ENCODE data around the gene TBX10. TPM values are rescaled to one million over a fixed set of nuclear protein-coding genes. Genes with fewer than 3 reads are reported as not detected.
"Not testable (repeated sequence)": the region's sequence is repeated elsewhere in the genome, so short reads cannot be mapped to it uniquely, and the experiment has no call there.

The TBX10 gene
- polyA plus RNA-seq, 4 donors = not detected

DNA sequence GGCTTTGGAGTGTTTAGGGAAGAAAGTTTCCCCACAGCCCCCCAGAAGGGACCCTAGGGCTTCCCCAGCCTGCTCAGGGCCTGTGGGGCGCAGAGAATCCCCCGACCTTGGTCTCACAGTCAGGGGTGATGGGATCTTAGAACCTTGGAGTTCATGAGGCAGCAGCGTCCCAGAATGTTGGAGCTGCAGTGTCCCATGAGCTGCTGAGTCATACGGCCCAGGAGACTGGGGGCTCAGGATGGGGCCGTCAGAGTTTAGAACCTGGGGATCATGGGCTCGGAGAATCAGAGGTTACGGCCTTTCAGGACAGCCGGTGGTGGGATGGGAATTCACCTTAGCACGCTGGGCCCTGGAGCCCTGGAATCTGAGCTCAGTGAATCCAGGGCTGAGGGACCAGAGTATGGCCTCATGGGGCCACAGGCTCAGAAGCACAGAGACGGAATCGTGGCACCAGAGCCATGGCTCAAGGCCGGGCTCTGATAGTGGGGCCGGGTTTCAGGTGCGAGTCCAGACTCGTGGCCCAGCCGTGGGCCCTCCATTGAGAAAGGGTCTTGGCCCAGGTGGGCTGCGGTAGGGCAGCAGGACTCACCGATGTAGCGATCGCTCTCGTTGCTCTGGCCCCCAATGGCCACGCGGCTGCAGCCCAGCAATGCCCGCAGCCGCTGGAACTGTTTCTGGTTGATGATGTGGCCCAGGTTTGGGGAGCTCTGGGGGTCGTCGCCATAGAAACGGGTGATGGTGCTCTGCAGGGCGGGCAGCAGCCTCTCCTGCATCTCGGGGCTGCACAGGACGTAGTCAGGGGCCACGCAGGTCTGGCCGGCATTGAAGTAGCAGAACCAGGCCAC is 25.4 kb upstream of the TBX10 start:
- DNase-seq (ENCODE audit: low read depth in 4 of 4, low spot score in 3 of 4) = no peak

DNA sequence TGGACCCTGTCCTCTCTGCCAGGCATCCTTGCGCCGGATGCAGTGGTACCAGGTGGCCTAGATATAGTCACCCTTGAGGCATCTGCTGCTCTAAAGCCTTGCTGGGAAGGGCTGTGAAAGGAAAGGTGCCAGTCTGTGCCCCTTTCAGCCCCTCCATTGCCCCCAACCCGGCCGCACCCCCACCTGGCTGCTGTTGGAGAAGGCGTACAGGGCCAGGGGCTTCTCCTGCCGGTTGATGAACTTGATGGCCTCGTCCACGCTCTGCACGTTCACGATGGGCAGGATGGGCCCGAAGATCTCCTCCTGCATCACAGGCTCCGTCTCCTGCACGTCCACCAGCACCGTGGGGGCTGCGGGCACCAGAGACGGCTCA is 24.6 kb upstream of the TBX10 start:
- no peak for DNase-seq (ENCODE audit: low read depth in 4 of 4, low spot score in 3 of 4)

DNA sequence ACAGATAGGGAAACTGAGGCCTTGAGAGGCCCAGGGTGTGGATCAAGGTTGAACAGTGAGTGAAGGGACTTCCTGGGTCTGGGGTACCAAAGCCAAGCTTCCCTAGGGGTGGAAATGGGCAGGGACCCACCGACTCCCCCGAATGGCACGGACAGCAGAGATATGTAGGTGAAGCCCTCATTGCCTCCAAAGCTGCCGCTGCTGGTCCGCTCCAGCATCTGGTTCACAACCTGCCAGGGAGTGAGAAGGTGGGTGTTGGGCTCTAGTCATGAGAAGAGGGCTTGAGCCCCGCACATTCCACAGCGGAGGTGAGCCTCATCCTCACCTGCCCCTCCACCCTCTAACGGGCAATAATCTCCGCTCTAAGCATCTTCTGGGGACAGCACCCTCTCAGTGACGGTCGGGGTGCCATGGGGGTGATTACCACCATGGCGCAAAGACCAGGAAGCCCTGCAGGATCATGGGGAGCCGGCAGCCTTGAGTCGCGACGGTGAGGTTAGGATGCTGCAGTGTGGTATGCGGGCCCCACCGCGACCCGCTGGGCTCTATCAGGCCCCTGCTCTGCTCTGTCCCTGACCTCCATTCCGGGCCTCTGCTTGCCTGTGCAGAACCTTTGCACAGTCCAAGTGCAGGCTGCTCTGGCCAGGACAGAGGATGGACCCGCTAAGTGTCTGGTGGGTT is 24.1 kb upstream of the TBX10 start:
- DNase-seq (ENCODE audit: low read depth in 4 of 4, low spot score in 3 of 4) = no peak

DNA sequence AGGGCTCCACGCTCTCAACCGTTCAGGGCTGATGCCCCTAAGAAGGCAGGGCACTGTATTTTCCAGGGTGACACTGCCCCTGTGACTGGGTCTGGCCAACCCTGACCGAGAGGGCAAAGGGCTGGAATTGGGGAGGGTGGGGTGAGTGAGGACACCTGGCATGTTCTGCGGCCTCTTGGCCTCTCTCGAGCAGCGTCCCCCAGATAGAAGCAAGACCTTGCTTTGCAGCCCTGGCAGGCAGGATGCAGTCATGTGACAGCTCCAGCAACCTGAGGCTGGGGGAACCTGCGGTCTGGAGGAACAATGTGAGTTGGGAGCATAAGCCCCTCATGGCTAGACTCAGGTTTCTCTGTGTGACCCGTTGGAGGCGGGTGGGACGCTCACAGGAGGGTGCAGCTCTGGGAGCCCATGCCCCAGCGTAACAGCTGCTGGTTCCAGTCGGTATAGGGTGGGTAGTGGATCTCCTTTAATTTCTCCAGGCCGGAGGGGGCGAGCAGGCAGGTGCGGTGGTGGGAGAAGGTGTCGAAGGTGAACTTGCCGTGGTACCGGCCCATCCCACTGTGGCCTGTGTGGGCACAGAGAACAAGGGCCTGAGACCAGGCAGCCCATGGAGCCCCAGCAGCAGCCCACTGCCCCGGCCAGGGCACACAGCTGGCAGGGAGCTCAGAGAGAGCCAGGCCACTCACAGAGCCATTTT is 23.4 kb upstream of the TBX10 start:
- no peak for DNase-seq (ENCODE audit: low read depth in 4 of 4, low spot score in 3 of 4)

DNA sequence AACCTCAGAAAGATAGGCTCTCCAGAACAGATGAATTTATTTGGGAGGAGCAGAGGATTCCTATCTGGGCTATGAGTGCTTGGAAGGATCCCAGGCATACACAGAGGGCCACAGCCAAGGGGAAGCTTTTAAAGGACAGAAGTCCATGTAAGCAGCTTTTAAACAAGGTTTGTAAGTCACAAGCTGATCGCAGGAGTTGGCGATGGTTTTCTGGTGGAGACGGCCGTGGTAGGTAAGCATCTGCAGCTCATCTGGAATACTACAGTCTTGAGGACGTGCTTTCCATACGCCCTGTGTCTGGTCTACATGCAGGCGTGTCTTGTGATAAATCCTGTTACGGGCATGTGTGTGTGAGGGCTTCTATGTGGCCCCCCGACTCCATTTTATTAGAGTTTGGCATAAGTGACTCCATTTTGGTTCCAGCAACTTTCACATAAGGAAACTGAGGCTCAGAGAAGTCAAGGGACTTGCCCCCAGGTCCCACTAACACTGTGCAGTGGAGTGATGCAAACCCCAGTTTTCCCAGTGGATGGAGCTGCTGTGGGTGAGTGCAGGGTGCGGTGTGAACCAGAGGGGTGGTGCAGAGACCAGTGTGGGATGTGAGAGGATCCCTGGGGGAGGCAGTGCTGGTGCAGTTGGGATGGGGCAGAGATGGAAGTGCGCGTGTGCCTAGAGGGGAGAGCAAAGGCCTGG is 22.7 kb upstream of the TBX10 start:
- no peak for DNase-seq (ENCODE audit: low read depth in 4 of 4, low spot score in 3 of 4)

DNA sequence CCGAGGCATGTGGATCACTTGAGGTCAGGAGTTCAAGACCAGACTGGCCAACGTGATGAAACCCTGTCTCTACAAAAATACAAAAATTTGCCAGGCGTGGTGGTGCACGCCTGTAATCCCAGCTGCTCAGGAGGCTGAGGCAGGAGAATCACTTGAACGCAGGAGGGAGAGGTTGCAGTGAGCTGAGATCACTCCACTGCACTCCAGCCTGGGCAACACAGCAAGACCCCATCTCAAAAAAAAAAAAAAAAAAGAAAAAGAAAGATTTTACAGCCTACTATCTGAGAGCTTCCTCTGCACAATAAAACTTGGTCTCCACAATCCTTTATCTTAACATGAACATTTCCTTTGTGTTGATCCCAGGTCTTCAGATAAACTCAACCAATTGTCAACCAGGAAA is 21.2 kb upstream of the TBX10 start:
- DNase-seq (ENCODE audit: low read depth in 4 of 4, low spot score in 3 of 4) = not testable (repeated sequence)

DNA sequence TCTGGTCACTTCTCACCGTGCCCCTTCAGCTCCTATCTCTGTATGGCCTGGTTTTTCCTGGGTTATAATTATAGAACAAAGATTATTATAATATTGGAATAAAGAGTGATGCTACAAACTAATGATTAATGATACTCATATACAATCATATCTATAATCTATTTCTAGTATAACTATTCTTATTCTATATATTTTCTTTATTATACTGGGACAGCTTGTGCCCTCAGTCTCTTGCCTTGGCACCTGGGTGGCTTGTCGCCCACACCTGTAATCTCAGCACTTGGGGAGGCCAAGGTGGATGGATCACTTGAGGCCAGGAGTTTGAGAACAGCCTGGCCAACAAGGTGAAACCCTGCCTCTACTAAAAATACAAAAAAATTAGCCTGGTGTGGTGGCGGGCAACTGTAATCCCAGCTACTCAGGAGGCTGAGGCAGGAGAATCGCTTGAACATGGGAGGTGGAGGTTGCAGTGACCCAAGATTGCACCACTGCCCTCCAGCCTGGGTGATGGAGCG is 20.1 kb upstream of the TBX10 start:
- not testable (repeated sequence) for DNase-seq (ENCODE audit: low read depth in 4 of 4, low spot score in 3 of 4)

DNA sequence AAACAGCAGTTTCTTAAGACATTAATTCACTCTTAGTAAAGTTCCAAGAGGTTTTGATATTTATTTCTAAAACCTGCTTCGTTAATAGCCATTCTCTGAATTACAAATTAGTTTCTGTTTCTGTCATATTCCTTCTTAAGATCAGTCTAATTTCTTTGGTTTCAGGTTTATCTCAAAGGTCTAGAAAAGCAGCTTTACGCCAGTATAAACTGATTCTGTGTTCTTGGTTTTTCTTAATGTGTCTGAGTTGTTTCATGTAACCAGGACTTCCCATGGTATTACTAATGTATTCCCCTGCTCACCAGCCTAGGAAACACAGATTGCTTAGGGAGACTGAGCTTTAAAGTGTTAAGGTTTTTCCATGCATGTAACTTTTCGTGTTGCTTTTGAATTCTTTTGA is 17.7 kb upstream of the TBX10 start:
- no peak for DNase-seq (ENCODE audit: low read depth in 4 of 4, low spot score in 3 of 4)

DNA sequence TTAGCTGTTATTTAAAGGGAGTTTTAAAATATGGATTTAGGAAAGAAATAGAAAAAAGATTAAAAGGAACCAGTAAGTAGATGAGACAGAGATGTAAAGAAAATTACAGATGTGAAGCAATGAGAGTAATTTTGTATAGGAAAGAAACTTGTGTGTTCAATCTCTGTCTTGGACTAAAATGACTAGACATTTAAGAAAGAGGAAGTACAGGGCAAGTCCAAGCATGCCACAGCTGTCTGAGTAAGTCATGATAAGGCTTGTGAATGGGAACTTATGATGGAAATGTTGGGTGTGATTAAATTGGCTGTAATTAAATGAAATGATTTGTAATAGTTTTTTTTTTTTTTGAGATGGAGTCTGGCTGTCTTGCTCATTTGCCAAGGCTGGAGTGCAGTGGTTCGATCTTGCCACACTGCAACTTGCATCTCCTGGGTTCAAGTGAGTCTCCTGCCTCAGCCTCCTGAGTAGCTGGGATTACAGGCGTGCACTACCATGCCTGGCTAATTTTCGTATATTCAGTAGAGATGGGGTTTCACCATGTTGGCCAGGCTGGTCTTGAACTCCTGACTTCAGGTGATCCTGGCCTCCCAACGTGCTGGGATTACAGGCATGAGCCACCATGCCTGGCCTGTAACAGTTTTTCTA is 16.8 kb upstream of the TBX10 start:
- no peak for DNase-seq (ENCODE audit: low read depth in 4 of 4, low spot score in 3 of 4)

DNA sequence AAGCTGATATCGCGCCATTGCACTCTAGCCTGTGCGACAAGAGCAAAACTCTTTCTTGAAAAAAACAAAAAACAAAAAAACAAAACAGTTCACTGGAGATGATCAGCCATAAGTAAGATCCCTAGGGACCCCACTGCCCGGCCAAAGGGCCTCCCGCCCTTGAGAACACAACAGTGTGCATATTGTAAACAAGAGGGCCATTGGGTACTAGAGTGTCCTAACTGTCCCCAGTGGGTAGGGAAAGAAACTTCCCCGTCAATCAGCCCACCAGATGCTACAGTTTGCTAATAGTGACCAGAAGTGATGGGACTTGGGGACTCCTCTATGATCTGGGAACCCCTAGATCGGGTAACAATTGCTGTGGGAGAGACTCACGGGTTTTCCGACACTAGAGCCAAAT is 14.7 kb upstream of the TBX10 start:
- no peak for DNase-seq (ENCODE audit: low read depth in 4 of 4, low spot score in 3 of 4)

DNA sequence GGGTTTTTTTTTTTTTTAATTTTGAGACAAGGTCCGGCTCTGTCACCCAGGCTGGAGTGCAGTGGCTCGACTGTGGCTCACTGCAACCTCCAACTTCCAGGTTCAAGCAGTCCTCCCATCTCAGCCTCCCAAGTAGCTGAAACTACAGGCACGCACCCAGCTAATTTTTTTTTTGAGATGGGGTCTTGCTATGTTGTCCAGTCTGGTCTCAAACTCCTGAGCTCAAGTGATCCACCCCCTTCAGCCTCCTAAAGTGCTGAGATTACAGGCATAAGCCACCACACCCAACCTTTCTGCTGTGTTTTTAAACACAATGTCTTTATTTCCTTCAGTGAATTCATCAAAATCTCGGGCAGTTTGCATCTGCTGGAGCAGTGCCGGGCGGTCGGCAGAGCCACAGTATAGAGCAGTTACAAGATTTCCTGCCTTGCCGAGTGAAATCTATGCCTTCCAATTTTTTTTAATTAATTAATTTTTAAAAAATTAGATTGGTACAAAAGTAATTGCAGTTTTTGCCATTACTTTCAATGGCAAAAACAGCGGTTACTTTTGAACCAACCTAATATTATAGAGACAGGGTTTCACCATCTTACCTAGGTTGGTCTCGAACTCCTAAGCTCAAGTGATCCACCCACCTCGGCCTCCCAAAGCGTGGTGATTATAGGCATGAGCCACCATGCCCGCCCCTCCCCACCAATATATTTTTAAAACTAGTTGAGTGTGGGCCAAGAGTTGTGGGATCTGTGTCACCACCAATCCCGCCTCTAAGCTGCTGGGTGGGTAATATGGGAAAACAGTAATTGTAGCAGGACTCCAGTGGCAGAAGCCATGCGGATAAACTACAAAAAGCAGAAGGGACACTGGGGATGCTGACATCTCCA is 13.6 kb upstream of the TBX10 start:
- DNase-seq (ENCODE audit: low read depth in 4 of 4, low spot score in 3 of 4) = no peak

DNA sequence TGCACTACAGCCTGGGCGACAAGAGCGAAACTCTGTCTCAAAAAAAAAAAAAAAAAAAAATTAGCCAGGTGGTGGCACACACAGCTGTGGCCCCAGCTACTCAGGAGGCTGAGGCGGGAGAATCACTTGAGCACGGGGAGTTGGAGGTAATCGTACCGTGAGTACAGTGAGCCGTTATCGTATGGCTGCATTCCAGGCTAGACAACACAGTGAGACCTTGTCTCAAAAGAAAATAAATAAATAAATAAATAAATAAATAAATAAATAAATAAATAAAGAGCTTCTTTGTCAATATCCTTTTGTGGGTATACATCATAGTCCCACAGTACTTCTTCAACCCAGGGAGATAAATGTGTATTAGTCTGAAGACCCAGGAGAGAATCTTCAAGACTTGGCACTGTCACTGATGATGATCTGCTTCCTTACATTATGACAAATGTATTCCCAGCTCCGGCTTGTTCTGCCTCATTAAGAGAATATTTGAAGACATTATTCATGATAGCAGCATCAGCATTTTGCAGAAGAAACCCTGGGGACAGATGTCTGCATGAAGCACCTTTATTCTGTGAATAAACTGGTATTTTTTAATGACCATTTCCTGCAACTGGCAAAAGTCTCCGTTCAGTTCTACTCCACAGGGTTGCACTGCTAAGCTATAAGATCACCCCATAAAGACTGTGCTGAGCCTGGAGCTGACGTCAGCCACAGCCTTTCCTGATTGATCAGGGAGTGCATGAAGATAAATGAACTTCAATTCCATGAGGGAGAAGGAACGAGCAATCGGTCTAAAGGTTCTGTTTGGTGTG is 12.6 kb upstream of the TBX10 start:
- no peak for DNase-seq (ENCODE audit: low read depth in 4 of 4, low spot score in 3 of 4)

DNA sequence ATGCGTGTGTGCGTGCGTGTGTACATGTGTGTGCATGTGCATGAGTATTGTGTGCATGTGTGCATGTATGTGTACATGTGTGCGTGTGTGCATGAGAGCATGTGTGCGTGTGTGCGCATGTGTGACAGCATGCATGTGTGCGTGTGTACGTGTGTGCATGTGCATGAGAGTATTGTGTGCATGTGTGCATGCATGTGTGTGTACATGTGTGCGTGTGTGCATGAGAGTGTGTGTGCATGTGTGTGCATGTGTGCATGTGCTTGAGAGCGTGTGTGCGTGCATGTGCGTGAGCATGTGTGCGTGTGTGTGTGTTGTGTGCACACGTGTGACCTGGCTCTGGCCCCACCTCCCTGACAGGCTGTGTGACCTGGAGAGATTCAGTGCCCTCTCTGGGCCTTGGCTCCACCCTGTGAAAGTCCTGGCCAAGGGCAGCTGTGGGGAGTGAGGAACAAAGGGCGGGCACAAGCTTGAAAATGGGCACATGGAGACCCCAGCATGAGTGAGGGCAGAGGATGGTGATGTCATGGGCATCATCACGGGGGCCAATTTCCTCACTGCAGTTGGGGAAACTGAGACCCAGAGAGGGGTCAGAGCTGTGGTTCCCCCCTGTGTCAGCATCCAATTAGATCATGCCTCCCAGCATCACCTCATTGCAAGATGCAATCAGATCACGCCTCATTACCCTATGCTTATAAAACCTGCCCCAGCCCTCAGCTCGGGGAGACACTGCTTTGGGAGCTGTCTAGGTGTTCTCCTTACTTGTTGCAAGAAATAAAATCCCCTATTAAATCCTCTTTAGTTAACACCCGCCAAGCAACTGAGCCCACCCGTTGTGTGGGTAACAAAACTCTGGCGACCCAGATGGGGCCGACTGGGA is 10.3 kb upstream of the TBX10 start:
- DNase-seq (ENCODE audit: low read depth in 4 of 4, low spot score in 3 of 4) = no peak

DNA sequence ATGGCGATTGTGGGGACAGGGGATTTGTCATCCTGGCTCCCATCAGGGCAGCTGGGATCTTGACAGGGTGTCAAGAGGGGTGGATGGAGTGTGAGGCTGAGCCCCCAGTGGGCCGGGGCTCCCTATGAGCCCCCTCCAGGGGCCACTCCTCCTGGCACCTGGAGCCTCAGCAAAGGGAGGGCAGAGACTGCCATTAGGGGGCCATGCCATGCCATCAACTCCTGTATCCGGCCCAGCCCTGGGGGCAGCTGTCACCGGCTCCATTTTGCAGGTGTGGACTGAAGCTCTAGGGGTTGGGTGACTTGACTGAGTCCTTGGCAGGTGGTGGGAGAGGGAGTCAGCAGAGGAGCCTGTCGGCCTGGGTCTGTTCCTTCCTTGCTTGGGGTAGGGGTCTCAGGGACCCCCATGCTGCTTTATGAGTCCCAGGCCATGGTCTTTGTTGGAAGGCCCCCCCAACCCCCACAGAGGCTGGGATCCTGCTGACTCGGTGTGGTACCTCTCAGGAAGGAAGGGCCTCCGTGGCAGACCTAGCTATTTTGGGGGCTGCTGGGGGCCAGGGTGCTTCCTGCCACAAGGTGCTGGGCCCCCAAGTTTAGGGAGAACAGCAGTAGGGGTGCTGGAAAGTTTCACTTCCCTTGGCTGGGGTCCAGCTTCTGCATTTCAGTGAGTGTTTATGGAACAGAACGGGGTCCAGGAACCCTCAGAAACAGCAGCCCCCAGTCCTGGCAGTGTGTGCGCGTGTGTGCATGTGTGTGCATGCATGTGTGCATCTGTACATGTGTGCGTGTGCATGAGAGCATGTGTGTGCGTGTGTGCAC is 9.4 kb upstream of the TBX10 start:
- no peak for DNase-seq (ENCODE audit: low read depth in 4 of 4, low spot score in 3 of 4)

DNA sequence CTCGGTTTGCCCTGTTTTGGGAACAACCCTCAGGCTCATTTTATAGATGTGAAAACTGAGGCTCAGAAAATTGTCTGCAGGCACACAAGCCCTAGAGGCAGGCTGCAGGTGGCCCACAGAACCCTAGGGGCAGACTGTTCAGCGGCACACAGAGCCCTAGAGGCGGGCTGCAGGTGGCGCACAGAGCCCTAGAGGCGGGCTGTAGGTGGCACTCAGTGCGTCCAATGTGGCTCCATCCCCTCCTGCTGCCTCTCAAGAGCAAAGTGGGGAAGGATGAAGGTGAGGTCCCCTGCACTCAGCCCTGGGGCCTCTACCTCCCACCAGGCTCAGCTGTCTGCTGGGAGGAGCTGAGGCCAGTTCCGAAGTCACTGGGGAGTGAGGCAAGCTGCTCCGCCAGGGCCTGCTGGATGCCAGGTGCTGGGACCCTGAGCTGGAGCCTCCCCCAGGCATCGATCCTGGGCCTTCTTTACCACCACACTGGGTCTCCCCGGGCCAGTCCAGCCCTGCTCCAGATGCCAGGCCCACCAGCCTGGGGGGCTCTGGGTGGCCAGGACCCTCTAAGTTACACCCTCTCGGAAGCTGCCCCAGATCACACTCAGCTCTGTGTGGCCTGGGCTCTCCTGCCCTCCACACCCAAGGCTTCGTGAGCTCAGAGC is 8.7 kb upstream of the TBX10 start:
- no peak for DNase-seq (ENCODE audit: low read depth in 4 of 4, low spot score in 3 of 4)

DNA sequence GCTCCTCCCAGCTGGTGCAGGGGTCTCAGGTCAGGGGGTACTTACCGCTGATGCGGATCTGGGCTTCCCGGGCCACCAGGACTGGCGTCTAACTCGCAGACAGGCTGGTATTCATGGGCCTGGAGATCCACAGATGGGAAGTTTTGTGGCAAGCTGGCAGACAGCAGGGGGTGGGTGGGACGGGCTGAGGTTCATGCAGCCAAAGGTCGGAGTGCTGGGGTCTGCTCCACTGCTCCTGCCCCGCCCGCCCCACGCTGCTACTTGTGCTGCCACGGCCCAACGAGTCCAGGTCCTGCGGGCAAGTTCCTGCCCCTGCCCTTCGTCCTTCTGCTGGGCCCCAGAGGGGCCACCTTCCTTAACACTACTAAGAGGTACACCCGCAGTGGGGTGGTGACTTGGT is 7.9 kb upstream of the TBX10 start:
- DNase-seq (ENCODE audit: low read depth in 4 of 4, low spot score in 3 of 4) = no peak

Data from left renal pelvis (tissue), 4 donors.